ENCODE data around the gene MIOX. TPM values are rescaled to one million over a fixed set of nuclear protein-coding genes. Genes with fewer than 3 reads are reported as not detected.
A peak's percentile ranks its signal among the peaks of the same experiment; 100 is the strongest.

MIOX gene
- under 1 TPM in 1 of 2 experiments, not detected in 1; 0.29 TPM for total RNA-seq

GRCh38 chr22:50486561-50487289 lies at the start of gene MIOX:
Gene MIOX, plus strand, starts transcription at chr22:50486859. Its CDS starts 39 bp downstream, at chr22:50486898.
- H3K4me3 Mint-ChIP-seq = no peak within 1 kb of the TSS
- no peak within 1 kb of the TSS for H3K27ac Mint-ChIP-seq

GRCh38 chr22:50437511-50438304 lies 49.0 kb upstream of the MIOX start:
- no peak overlapping the region for H3K4me3 Mint-ChIP-seq
- no peaks in the 10 kb centered on the region for H3K4me1 Mint-ChIP-seq
- no peaks in the 10 kb centered on the region for H3K9me3 Mint-ChIP-seq
- no peak for DNase-seq
- no peak overlapping the region for H3K27ac Mint-ChIP-seq
- H3K36me3 Mint-ChIP-seq = peaks cover 1% of the 10 kb centered on the region
- H3K27me3 Mint-ChIP-seq = no peaks in the 10 kb centered on the region

More at GRCh38 chr22:50486561-50487289, at the start of gene MIOX:
- Mint-ChIP-seq H3K4me1 (peaks cover 8% of the 10 kb centered on the region), H3K36me3 (no peaks in the 10 kb centered on the region), H3K9me3 (no peaks in the 10 kb centered on the region), H3K27me3 (no peaks in the 10 kb centered on the region)
- DNase-seq = no peak

- Mint-ChIP-seq H3K36me3 (peaks cover 6% of the 10 kb centered on the region), H3K27ac (no peak overlapping the region), H3K4me1 (peaks cover 8% of the 10 kb centered on the region), H3K4me3 (no peak overlapping the region), H3K27me3 (no peaks in the 10 kb centered on the region), H3K9me3 (no peaks in the 10 kb centered on the region)
- no peak for DNase-seq
These were observed 48.1 kb upstream of the MIOX start for GRCh38 chr22:50438305-50439275.

GRCh38 chr22:50439314-50439870 lies 47.3 kb upstream of the MIOX start:
- Mint-ChIP-seq H3K9me3 (no peaks in the 10 kb centered on the region), H3K36me3 (peaks cover 6% of the 10 kb centered on the region), H3K27ac (no peak overlapping the region), H3K27me3 (no peaks in the 10 kb centered on the region), H3K4me3 (no peak overlapping the region), H3K4me1 (peaks cover 8% of the 10 kb centered on the region)
- no peak for DNase-seq

- no peak overlapping the region for H3K4me3 Mint-ChIP-seq
- no peak for DNase-seq
- H3K36me3 Mint-ChIP-seq = peaks cover 6% of the 10 kb centered on the region
- H3K9me3 Mint-ChIP-seq = no peaks in the 10 kb centered on the region
- no peak overlapping the region for H3K27ac Mint-ChIP-seq
- H3K4me1 Mint-ChIP-seq = peaks cover 12% of the 10 kb centered on the region
- no peaks in the 10 kb centered on the region for H3K27me3 Mint-ChIP-seq
These were observed 46.8 kb upstream of the MIOX start for GRCh38 chr22:50439871-50440331.

- H3K27ac Mint-ChIP-seq = no peak overlapping the region
- H3K27me3 Mint-ChIP-seq = no peaks in the 10 kb centered on the region
- peaks cover 20% of the 10 kb centered on the region for H3K4me1 Mint-ChIP-seq
- no peak for DNase-seq
- peaks cover 6% of the 10 kb centered on the region for H3K36me3 Mint-ChIP-seq
- no peaks in the 10 kb centered on the region for H3K9me3 Mint-ChIP-seq
- H3K4me3 Mint-ChIP-seq = no peak overlapping the region
These were observed 46.0 kb upstream of the MIOX start for GRCh38 chr22:50440544-50441249.

GRCh38 chr22:50441428-50441993 lies 45.1 kb upstream of the MIOX start:
- Mint-ChIP-seq H3K27ac (no peak overlapping the region), H3K4me3 (no peak overlapping the region), H3K4me1 (peaks cover 24% of the 10 kb centered on the region), H3K9me3 (no peaks in the 10 kb centered on the region), H3K27me3 (no peaks in the 10 kb centered on the region), H3K36me3 (peaks cover 9% of the 10 kb centered on the region)
- DNase-seq = no peak

GRCh38 chr22:50443197-50443596 lies 43.5 kb upstream of the MIOX start:
- H3K9me3 Mint-ChIP-seq = no peaks in the 10 kb centered on the region
- peaks cover 24% of the 10 kb centered on the region for H3K4me1 Mint-ChIP-seq
- DNase-seq = no peak
- H3K36me3 Mint-ChIP-seq = peaks cover 12% of the 10 kb centered on the region
- H3K27me3 Mint-ChIP-seq = no peaks in the 10 kb centered on the region
- peak overlapping the region; percentile 79 for H3K27ac Mint-ChIP-seq
- H3K4me3 Mint-ChIP-seq = no peak overlapping the region

GRCh38 chr22:50443801-50444625 lies 42.6 kb upstream of the MIOX start:
- DNase-seq = no peak
- Mint-ChIP-seq H3K4me1 (peaks cover 24% of the 10 kb centered on the region), H3K4me3 (no peak overlapping the region), H3K27ac (peak overlapping the region; percentile 79), H3K27me3 (no peaks in the 10 kb centered on the region), H3K36me3 (peaks cover 17% of the 10 kb centered on the region), H3K9me3 (no peaks in the 10 kb centered on the region)

GRCh38 chr22:50444663-50445062 lies 42.0 kb upstream of the MIOX start:
- H3K4me1 Mint-ChIP-seq = peaks cover 24% of the 10 kb centered on the region
- H3K27ac Mint-ChIP-seq = peak overlapping the region; percentile 90
- peaks cover 19% of the 10 kb centered on the region for H3K36me3 Mint-ChIP-seq
- no peak for DNase-seq
- no peaks in the 10 kb centered on the region for H3K9me3 Mint-ChIP-seq
- no peaks in the 10 kb centered on the region for H3K27me3 Mint-ChIP-seq
- H3K4me3 Mint-ChIP-seq = peak overlapping the region; percentile 37

- Mint-ChIP-seq H3K4me1 (peaks cover 26% of the 10 kb centered on the region), H3K4me3 (peak overlapping the region; percentile 37), H3K27ac (peak overlapping the region; percentile 90), H3K9me3 (no peaks in the 10 kb centered on the region), H3K36me3 (peaks cover 22% of the 10 kb centered on the region), H3K27me3 (no peaks in the 10 kb centered on the region)
- peak; percentile 65 for DNase-seq
These were observed 41.4 kb upstream of the MIOX start for GRCh38 chr22:50445071-50445879.

GRCh38 chr22:50445880-50446707 lies 40.6 kb upstream of the MIOX start:
- H3K9me3 Mint-ChIP-seq = no peaks in the 10 kb centered on the region
- H3K27me3 Mint-ChIP-seq = no peaks in the 10 kb centered on the region
- peak overlapping the region; percentile 22 for H3K4me3 Mint-ChIP-seq
- H3K4me1 Mint-ChIP-seq = peaks cover 26% of the 10 kb centered on the region
- DNase-seq = no peak
- H3K36me3 Mint-ChIP-seq = peaks cover 26% of the 10 kb centered on the region
- peak overlapping the region; percentile 90 for H3K27ac Mint-ChIP-seq

Data from activated naive CD8-positive, alpha-beta T cell treated with anti-CD3 and anti-CD28 coated beads for 36 hours (primary cell).